GM18498 (cell line): Measurements from ENCODE around the gene DLEC1.

Source experiments
- ATAC-seq: cut with Tn5 transposase; IDR thresholded peaks from one replicate; pipeline ENCODE4 v1.9.1; 2021; ENCODE audit warnings: mild to moderate bottlenecking, moderate library complexity; ENCODE audit not compliant: unreplicated experiment

The DLEC1 gene

DNA sequence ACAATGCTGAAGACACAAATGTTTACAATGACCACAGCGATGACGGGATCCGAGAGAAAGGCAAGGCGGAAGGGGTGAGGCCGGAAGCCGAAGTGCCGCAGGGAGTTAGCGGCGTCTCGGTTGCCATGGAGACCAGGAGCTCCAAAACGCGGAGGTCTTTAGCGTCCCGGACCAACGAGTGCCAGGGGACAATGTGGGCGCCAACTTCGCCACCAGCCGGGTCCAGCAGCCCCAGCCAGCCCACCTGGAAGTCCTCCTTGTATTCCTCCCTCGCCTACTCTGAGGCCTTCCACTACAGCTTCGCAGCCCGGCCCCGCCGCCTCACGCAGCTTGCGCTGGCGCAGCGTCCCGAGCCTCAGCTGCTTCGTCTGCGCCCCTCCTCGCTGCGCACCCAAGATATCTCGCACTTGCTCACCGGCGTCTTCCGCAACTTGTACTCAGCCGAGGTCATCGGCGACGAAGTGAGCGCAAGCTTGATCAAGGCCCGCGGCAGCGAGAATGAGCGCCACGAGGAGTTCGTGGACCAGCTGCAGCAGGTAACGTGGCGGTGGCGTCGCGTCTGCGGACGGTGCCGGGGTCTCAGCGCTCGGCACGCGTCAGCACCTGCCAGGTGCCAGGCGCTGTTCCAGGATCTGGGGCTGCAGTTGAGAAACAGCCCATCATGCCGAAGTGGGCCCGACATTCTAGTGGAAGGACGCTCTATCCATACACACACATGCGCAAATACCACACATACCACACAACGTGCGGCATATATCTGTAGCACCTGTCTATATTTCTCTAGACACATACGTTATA lies at the start of gene DLEC1:
Gene DLEC1, plus strand, starts transcription at position 108 of the 798 bp plus-strand sequence. Its CDS starts 18 bp downstream, at position 126.
- ATAC-seq: peak; percentile 87

DNA sequence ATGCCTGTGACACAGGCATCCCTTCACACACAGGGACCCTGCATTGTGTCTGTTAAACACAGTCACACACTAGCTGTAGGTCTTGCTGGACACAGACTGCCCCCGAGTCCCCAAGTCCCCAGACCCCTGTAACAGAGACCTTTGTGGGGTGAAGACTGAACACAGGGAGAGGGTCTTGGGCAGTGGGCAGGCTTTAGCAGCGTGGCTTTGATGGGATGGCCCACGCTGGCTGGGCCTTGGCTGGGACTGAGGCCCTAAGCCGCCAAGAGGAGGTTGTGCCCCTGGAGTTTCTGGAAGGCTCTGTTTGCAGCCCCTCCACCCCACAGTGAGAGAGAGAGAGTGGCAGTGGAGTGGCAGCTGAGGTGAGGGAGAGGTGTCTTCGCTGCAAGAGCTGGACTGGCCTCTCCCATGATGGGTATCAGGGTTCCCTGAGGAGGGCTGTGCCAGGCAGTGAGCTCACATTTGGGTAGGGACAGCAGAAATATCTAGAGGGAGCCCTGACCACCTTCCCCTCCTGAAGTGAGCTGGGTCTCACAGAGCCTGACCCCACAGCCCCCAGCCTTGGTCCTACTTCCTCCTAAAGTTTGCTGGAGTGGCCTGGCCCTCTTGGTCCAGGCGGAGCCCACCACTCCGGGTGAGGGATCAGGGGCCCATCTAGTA lies 49.1 kb upstream of the DLEC1 start:
- ATAC-seq: no peak

DNA sequence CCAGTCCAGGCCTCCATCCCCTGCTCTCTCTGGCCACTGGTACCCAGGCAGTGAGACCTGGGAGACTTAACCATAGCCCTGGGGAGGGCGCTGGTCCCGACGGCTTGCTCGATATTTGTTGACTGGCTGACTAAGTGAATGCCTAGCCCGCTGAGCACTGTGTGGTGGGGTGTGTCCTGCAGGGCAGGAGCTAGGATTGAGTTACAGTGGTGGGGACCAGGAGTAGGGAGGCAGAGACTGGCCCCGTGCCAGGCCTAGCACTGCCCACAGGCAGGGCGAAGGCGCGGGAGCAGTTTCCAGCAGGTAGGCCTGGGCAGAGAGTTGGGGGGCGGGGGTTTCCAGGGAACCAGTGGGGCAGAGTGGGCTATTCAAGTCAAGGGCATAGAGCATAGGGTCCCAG lies 48.5 kb upstream of the DLEC1 start, which contains the start of gene VILL:
Gene VILL, plus strand, starts transcription at position 260 of the 400 bp plus-strand sequence. CDS start 2,887 bp downstream, outside the sequence.
- ATAC-seq: no peak

DNA sequence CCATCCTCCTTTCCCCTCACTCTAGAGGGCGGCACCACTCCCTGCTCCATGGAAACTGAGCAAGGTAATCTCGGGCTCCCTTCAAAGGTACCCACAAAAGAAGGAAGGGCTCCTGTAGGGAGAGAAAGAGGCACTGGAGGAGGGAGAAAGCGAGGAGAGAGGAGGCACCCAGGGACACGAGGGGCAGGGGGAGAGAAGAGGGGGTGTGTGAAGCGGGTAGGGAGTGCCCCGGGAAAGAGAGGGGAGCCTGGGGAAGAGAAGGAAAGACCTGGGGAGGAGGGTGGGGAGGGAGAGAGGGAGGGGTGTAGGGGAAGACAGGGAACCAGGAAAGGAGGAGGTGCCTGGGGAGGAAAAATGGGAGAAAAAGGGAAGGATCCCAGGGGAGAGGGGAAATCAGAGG lies 47.9 kb upstream of the DLEC1 start:
- ATAC-seq: no peak

- ATAC-seq: no peak
Measured at GRCh38 chr3:37991823-37992222, 47.2 kb upstream of the DLEC1 start.

GRCh38 chr3:37992271-37993066 lies 46.5 kb upstream of the DLEC1 start:
- ATAC-seq: no peak

DNA sequence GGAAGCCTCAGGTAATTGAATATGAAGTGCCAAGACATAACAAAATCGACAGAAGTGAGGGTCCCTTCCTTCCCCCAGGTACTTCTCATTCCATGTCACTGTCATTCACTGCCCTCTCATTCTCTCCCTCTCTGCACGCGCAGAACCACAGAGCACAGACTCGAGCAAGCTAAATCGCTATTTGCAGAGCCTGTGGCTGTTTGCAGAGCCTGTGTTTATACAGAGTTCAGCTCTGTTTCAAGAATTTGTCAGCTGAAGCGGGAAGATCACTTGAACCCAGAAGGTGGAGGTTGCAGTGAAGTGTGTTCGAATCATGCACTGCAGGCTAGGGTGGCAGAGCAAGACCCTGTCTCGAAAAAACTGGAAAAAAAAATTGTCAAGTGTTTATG lies 45.9 kb upstream of the DLEC1 start:
- no peak for ATAC-seq

DNA sequence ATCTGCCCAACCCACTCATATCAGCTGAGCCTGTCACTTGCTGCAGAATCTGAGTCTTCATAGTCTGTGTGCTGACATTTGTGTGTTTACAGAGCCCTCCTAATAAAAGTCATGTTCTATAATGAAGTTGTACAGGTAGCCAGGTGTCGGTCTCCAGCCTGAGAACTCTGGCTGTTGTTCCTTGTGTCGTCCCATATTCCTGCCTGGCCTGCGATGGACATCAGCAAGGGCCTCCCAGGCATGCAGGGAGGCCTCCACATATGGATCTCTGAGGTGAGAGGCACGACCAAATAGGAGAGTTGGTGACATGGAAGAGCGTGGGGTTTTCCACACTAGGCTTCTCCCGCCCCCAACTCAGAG lies 45.6 kb upstream of the DLEC1 start:
- no peak for ATAC-seq

- ATAC-seq: peak; percentile 65
Measured at GRCh38 chr3:37993820-37994638, 45.0 kb upstream of the DLEC1 start.

GRCh38 chr3:37994639-37994972 lies 44.4 kb upstream of the DLEC1 start:
- no peak for ATAC-seq

DNA sequence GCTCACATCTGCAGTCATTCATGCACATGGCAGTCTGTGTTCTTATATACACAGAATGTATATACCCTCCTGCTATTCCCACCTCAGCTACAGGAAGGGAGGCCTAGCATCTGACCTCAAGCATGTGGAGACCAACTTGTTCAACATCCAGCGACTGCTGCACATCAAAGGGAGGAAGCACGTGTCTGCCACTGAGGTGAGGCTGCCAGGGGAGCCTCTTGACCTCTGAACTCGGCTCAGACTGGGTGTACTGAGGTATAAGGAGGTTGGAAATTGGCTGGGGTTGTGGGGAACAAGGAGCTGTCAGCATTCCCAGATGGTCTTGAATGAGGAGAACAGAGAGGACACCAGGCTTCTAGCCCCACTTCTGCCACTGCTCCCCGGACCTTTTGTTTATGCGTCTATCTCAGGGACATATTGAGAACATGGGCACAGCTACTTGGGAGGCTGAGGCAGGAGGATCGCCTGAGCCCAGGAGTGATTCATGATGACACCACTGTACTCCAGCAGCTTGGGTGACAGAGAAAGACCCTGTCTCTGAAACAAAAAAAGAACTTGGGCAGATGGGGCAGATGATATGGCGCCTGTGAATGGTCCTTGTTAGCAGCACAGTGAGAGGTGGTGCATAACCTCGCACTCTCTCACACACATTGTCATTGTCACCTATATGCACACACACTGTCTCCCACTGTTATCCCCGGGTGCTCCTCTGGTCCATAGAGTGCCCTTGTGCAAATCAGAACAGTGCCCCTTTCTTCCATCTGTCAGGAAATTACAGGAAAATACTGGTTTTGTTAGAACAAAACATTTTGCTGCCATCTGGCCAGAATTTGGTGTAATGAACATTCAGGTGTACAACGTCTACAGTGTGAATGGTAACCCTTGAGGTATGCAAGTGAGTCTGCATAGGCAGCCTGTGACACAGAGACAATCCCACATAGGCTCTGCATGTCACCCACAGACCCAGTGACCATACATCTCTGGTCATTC lies 43.1 kb upstream of the DLEC1 start:
- ATAC-seq: no peak

DNA sequence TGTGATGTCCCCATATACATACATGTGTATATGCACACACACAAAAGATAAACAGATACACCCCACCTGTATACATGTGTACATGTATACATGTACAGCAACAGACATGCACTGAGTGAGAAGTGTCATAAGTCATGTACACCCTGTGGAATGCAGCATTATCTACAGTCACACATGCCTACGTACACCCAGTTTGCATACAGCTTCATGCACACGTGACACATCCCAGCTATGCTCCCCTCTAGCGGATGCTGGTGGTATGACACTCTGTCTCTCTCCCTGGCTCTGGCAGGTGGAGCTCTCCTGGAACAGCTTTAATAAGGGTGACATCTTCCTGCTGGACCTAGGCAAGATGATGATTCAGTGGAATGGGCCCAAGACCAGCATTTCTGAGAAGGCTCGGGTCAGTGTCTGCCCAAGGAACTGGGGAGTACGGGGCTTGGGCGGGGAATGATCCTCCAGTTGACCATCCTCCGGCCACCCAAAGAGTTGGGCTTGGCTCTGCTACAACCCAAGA lies 42.2 kb upstream of the DLEC1 start:
- ATAC-seq: peak; percentile 58

DNA sequence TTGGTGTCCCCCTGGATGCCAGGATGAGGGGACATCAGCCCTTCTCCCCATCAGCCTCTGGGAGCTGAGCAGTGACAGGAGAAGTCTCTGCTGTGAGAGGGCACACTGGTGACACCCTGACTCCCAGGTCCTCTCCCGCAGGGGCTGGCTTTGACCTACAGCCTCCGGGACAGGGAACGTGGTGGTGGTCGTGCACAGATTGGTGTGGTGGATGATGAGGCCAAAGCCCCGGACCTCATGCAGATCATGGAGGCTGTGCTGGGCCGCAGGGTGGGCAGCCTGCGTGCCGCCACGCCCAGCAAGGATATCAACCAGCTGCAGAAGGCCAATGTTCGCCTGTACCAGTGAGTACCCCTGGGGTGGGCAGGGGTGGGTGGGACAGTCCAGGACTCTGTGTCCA lies 41.7 kb upstream of the DLEC1 start:
- ATAC-seq: no peak

GRCh38 chr3:37997791-37998370 lies 41.1 kb upstream of the DLEC1 start:
- ATAC-seq: no peak

DNA sequence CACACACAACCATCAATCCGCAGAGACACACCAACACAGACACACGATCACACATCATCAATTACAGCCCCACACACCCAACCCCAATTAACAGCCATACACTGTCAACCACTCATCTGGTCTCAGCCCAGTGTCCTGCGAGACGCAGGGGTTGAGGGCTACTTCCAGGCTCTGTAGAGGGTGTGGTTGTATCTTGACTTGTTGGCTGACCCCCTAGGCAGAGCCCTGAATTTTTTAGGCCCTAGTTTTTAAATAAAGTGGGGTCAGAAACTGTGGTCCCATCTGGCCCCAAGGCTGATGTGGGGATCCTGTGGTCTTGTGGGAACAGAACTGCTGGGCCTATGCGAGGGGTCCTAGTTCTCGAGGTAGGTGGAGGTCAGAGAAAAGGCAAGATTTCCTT lies 39.2 kb upstream of the DLEC1 start:
- ATAC-seq: no peak

- ATAC-seq: no peak
Measured at GRCh38 chr3:38000242-38000916, 38.6 kb upstream of the DLEC1 start.

GRCh38 chr3:38000965-38001455 lies 38.0 kb upstream of the DLEC1 start:
- no peak for ATAC-seq

- ATAC-seq: no peak
Measured at GRCh38 chr3:38001456-38002081, 37.4 kb upstream of the DLEC1 start.
